ENCODE data around the gene TRIM40. TPM values are rescaled to one million over a fixed set of nuclear protein-coding genes. Genes with fewer than 3 reads are reported as not detected.
A peak's percentile ranks its signal among the peaks of the same experiment; 100 is the strongest.
"Not testable (repeated sequence)": the region's sequence is repeated elsewhere in the genome, so short reads cannot be mapped to it uniquely, and the experiment has no call there.

TRIM40 gene
- total RNA-seq, 2 donors from 2014 or later = 10.7 to 17.0 TPM

GRCh38 chr6:30130179-30130679, 5.7 kb upstream of the TRIM40 start:
- H3K9ac ChIP-seq (ENCODE audit: low read depth in 2 of 2, low read length in 2 of 2) = peak overlapping the region in 1 of 2 donors; percentile 72
- peak overlapping the region; percentile 84 for H3K27ac ChIP-seq
- no peaks in the 10 kb centered on the region for H3K36me3 ChIP-seq
- DNase-seq = no peak
- no peak for TF ChIP-seq CTCF (IDR thresholded peaks at IDR 0.05)
- intact Hi-C loops (cut with DNase I) = loop anchor here (2.0 kb wide), 1 partner anchor 25 kb away; no protein-coding TSS in a partner anchor
- H3K4me3 ChIP-seq = no peak overlapping the region
- peaks cover 6% of the 10 kb centered on the region for H3K4me1 ChIP-seq
- no peaks in the 10 kb centered on the region for H3K9me3 ChIP-seq
- H3K27me3 ChIP-seq = no peaks in the 10 kb centered on the region

- Histone ChIP-seq H3K9ac (ENCODE audit: low read depth in 2 of 2, low read length in 2 of 2) (peak overlapping the region in 1 of 2 donors; percentile 72), H3K27ac (peak overlapping the region; percentile 84), H3K36me3 (no peaks in the 10 kb centered on the region), H3K27me3 (no peaks in the 10 kb centered on the region), H3K4me3 (no peak overlapping the region), H3K4me1 (peaks cover 6% of the 10 kb centered on the region), H3K9me3 (no peaks in the 10 kb centered on the region)
- TF ChIP-seq CTCF (IDR thresholded peaks at IDR 0.05) = peak; percentile 97
- intact Hi-C loops (cut with DNase I) = loop anchor here (2.0 kb wide), 1 partner anchor 26 kb away; no protein-coding TSS in a partner anchor
- DNase-seq = peak; percentile 78
Measured at GRCh38 chr6:30130887-30131862, 4.8 kb upstream of the TRIM40 start.

- Histone ChIP-seq H3K9me3 (no peaks in the 10 kb centered on the region), H3K27ac (no peak overlapping the region), H3K36me3 (no peaks in the 10 kb centered on the region), H3K4me1 (peaks cover 6% of the 10 kb centered on the region), H3K9ac (ENCODE audit: low read depth in 2 of 2, low read length in 2 of 2) (no peak overlapping the region), H3K4me3 (no peak overlapping the region), H3K27me3 (no peaks in the 10 kb centered on the region)
- intact Hi-C loops (cut with DNase I) = loop anchor here (2.0 kb wide), 1 partner anchor 27 kb away; no protein-coding TSS in a partner anchor
- DNase-seq = no peak
- TF ChIP-seq CTCF (IDR thresholded peaks at IDR 0.05) = no peak
Measured at GRCh38 chr6:30131947-30132497, 3.9 kb upstream of the TRIM40 start.

- H3K9me3 ChIP-seq = no peaks in the 10 kb centered on the region
- intact Hi-C loops (cut with DNase I) = loop anchor here (5.0 kb wide), 1 partner anchor 37 kb away; no protein-coding TSS in a partner anchor
- no peaks in the 10 kb centered on the region for H3K36me3 ChIP-seq
- TF ChIP-seq CTCF (IDR thresholded peaks at IDR 0.05) = no peak
- no peak overlapping the region for H3K4me3 ChIP-seq
- H3K27ac ChIP-seq = peak overlapping the region; percentile 41
- H3K9ac ChIP-seq (ENCODE audit: low read depth in 2 of 2, low read length in 2 of 2) = no peak overlapping the region
- H3K4me1 ChIP-seq = peaks cover 6% of the 10 kb centered on the region
- no peaks in the 10 kb centered on the region for H3K27me3 ChIP-seq
- peak; percentile 4 for DNase-seq
Measured at GRCh38 chr6:30135147-30135546, 793 bp upstream of the TRIM40 start.

- no peaks in the 10 kb centered on the region for H3K9me3 ChIP-seq
- TF ChIP-seq CTCF (IDR thresholded peaks at IDR 0.05) = no peak
- H3K9ac ChIP-seq (ENCODE audit: low read depth in 2 of 2, low read length in 2 of 2) = no peak overlapping the region
- H3K36me3 ChIP-seq = no peaks in the 10 kb centered on the region
- H3K27ac ChIP-seq = peak overlapping the region; percentile 41
- peak; percentile 21 for DNase-seq
- no peaks in the 10 kb centered on the region for H3K27me3 ChIP-seq
- no peaks in the 10 kb centered on the region for H3K4me1 ChIP-seq
- peak overlapping the region; percentile 16 for H3K4me3 ChIP-seq
- intact Hi-C loops (cut with DNase I) = loop anchor here (5.0 kb wide), 1 partner anchor 36 kb away; no protein-coding TSS in a partner anchor
Measured at GRCh38 chr6:30136570-30137286, 788 bp downstream of the TRIM40 start.

- H3K36me3 ChIP-seq; H3K4me1 ChIP-seq; H3K27me3 ChIP-seq; H3K9me3 ChIP-seq; intact Hi-C loops (cut with DNase I); H3K4me3 ChIP-seq; DNase-seq; H3K27ac ChIP-seq; H3K9ac ChIP-seq (ENCODE audit: low read depth in 2 of 2, low read length in 2 of 2): not testable (repeated sequence)
Measured at GRCh38 chr6:30140240-30140639, 4.3 kb downstream of the TRIM40 start.
